KMS-11 (cell line): ENCODE measurements around the gene ADGRF4.
"Not testable (repeated sequence)": the region's sequence is repeated elsewhere in the genome, so short reads cannot be mapped to it uniquely, and the experiment has no call there.

Experiments used
- H2AFZ ChIP-seq: fragments of 200-600 bp; sonication (generic); 2 replicates; pipeline ENCODE4 v1.6.1; 2016; ENCODE audit warnings: antibody characterized with exemption, mixed run types, low read depth
- H3K27ac ChIP-seq: fragments of 200-600 bp; sonication (generic); 2 replicates; pipeline ENCODE4 v1.6.1; 2016; ENCODE audit warnings: mild to moderate bottlenecking, mixed run types
- H3K27me3 ChIP-seq: fragments of 200-600 bp; sonication (generic); 2 replicates; pipeline ENCODE4 v1.6.1; 2017; ENCODE audit warnings: mild to moderate bottlenecking, low read depth, mixed run types, moderate library complexity; ENCODE audit not compliant: insufficient read depth
- H3K36me3 ChIP-seq: fragments of 200-600 bp; sonication (generic); 2 replicates; pipeline ENCODE4 v1.6.1; 2017; ENCODE audit warnings: mild to moderate bottlenecking, mixed run types; ENCODE audit not compliant: insufficient read depth
- H3K4me1 ChIP-seq: fragments of 200-600 bp; sonication (generic); 2 replicates; pipeline ENCODE4 v1.6.1; 2016; ENCODE audit warnings: mild to moderate bottlenecking, low read depth, mixed run types; ENCODE audit not compliant: poor library complexity, severe bottlenecking
- H3K4me2 ChIP-seq: fragments of 200-600 bp; sonication (generic); 2 replicates; pipeline ENCODE4 v1.7.0; 2016; ENCODE audit warnings: mild to moderate bottlenecking, mixed run types
- H3K4me3 ChIP-seq: fragments of 200-600 bp; sonication (generic); IDR thresholded peaks from 2 replicates; pipeline ENCODE4 v1.6.1; 2017; ENCODE audit warnings: low read depth, low read length, mixed read lengths; ENCODE audit not compliant: insufficient read depth
- H3K79me2 ChIP-seq: fragments of 200-600 bp; sonication (generic); 2 replicates; pipeline ENCODE4 v1.6.1; 2016; ENCODE audit warnings: low read depth, mixed run types; ENCODE audit not compliant: insufficient read depth
- H3K9ac ChIP-seq: fragments of 200-600 bp; sonication (generic); 2 replicates; pipeline ENCODE4 v1.6.1; 2016; ENCODE audit warnings: mild to moderate bottlenecking, mixed run types
- H4K20me1 ChIP-seq: fragments of 200-600 bp; sonication (generic); 2 replicates; pipeline ENCODE4 v1.6.1; 2016; ENCODE audit warnings: mild to moderate bottlenecking, mixed run types; ENCODE audit not compliant: insufficient read depth
- TF ChIP-seq, protein P1 (sequence below): fragments of 200-600 bp; sonication (generic); conservative IDR thresholded peaks from 2 replicates; pipeline ENCODE4 v1.6.1; 2017; ENCODE audit warnings: low read depth, mild to moderate bottlenecking, antibody characterized with exemption, low read length, moderate library complexity, mixed read lengths

Gene ADGRF4

DNA sequence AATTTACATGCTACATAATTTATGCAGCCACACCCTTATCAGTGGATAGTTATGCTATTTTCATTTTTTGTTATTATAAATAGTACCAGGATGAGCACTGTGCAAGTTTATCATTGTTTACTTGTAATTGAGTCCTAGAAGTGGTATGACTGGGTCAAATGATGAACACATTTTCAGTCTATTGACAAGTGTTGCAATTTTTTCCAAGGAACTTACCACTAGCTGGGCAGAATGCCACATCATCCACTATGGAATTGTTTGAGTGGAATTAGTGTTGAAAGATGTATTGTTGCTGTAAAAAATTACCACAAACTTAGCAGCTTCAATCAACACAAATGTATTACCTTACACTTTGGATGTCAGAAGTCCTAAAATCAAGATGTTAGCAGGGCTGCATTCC, 45.4 kb downstream of the ADGRF4 start:
- H2AFZ ChIP-seq: no peak overlapping the region
- no peaks in the 10 kb centered on the region for H3K4me1 ChIP-seq
- H3K79me2 ChIP-seq: no peaks in the 10 kb centered on the region
- H3K27me3 ChIP-seq: no peaks in the 10 kb centered on the region
- H3K4me3 ChIP-seq: no peak overlapping the region
- H3K27ac ChIP-seq: no peak overlapping the region
- TF ChIP-seq, protein P1, sequence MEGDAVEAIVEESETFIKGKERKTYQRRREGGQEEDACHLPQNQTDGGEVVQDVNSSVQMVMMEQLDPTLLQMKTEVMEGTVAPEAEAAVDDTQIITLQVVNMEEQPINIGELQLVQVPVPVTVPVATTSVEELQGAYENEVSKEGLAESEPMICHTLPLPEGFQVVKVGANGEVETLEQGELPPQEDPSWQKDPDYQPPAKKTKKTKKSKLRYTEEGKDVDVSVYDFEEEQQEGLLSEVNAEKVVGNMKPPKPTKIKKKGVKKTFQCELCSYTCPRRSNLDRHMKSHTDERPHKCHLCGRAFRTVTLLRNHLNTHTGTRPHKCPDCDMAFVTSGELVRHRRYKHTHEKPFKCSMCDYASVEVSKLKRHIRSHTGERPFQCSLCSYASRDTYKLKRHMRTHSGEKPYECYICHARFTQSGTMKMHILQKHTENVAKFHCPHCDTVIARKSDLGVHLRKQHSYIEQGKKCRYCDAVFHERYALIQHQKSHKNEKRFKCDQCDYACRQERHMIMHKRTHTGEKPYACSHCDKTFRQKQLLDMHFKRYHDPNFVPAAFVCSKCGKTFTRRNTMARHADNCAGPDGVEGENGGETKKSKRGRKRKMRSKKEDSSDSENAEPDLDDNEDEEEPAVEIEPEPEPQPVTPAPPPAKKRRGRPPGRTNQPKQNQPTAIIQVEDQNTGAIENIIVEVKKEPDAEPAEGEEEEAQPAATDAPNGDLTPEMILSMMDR: no peak
- H3K9ac ChIP-seq: no peak overlapping the region
- H3K36me3 ChIP-seq: no peaks in the 10 kb centered on the region
- H4K20me1 ChIP-seq: no peaks in the 10 kb centered on the region
- no peak overlapping the region for H3K4me2 ChIP-seq

DNA sequence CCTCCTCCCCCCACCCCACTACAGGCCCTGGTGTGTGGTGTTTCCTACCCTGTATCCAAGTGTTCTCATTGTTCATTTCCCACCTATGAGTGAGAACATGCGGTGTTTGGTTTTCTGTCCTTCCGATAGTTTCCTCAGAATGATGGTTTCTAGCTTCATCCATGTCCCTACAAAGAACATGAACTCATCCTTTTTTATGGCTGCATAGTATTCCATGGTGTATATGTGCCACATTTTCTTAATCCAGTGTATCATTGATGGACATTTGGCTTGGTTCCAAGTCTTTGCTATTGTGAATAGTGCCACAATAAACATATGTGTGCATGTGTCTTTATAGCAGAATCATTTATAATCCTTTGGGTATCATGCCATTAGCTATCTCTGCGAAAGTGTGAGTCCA, 46.9 kb downstream of the ADGRF4 start:
- H3K79me2 ChIP-seq, H3K27ac ChIP-seq, H4K20me1 ChIP-seq, H3K36me3 ChIP-seq, H3K4me2 ChIP-seq, H3K4me3 ChIP-seq, H2AFZ ChIP-seq, H3K9ac ChIP-seq, H3K27me3 ChIP-seq, H3K4me1 ChIP-seq: not testable (repeated sequence)

DNA sequence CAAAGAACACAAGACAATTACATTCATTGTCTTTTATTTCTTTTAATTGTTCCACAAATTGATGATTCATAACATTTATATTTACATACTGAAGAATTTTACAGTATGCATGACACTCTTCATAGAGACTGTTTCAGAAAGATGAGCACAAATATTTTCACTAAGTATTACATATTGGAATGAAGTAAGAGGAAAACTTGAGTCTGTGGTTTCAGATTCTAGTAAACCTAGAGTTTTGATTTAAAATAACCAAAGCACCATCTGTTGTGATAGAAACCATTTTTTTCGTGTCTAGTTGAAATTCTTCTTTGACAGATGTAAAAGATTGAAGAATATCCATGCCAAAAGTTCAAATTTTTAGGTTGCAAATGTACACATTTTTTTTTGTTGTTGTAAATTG, 51.4 kb downstream of the ADGRF4 start:
- H2AFZ ChIP-seq: no peak overlapping the region
- H3K27me3 ChIP-seq: no peaks in the 10 kb centered on the region
- H3K4me1 ChIP-seq: peaks cover 5% of the 10 kb centered on the region
- no peaks in the 10 kb centered on the region for H3K79me2 ChIP-seq
- H3K4me3 ChIP-seq: no peak overlapping the region
- H3K36me3 ChIP-seq: no peaks in the 10 kb centered on the region
- no peak overlapping the region for H3K9ac ChIP-seq
- H3K27ac ChIP-seq: no peak overlapping the region
- TF ChIP-seq, protein P1: no peak
- no peak overlapping the region; the same call in 1 of the 2 replicates for H3K4me2 ChIP-seq
- H4K20me1 ChIP-seq: no peaks in the 10 kb centered on the region

DNA sequence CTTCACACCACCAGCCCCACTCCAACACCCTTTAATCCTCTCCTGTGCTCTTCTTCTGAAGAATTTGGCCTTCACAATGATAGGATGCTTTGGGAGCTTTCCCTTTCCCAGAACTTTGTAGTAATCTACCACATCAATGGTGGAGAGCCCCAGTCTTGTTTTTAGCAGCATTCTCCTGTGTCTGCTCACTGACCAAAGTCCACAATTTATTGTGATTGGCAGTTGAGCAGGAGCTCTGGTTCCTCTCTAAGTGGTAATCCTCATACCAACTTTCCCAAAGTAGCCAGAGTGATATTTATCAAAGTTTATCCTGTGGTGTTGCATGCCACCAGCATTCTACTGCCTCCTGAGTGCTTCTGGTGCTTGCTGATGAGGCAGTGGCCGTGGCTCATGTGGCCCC, 54.4 kb downstream of the ADGRF4 start:
- Histone ChIP-seq H2AFZ (no peak overlapping the region), H3K79me2 (no peaks in the 10 kb centered on the region), H3K4me2 (no peak overlapping the region), H3K4me1 (peaks cover 5% of the 10 kb centered on the region), H3K27ac (no peak overlapping the region), H3K36me3 (no peaks in the 10 kb centered on the region), H3K27me3 (no peaks in the 10 kb centered on the region), H3K9ac (no peak overlapping the region), H3K4me3 (no peak overlapping the region), H4K20me1 (no peaks in the 10 kb centered on the region)
- TF ChIP-seq, protein P1: no peak

DNA sequence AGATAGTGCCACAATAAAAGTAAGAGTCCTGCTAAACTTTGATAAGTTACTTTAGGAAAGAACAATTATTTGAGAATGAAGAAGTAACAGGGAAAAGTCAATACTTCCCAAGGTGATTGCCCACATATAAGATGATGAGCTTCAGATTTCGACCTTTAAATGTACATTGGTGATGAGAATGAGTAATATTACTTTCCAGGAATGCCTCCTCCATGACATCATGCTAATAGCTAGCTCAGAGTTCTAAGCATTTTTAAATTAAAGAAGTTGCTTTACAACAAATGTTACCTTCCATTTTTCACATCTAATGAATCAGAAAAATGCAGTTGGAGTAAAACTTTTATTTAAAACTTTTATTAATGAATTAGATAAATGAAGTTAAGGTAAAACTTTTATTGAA, 61.0 kb downstream of the ADGRF4 start:
- no peak overlapping the region for H2AFZ ChIP-seq
- H3K36me3 ChIP-seq: no peaks in the 10 kb centered on the region
- H3K4me3 ChIP-seq: no peak overlapping the region
- no peak overlapping the region for H3K27ac ChIP-seq
- TF ChIP-seq, protein P1: no peak
- no peak overlapping the region for H3K9ac ChIP-seq
- H4K20me1 ChIP-seq: no peaks in the 10 kb centered on the region
- H3K27me3 ChIP-seq: no peaks in the 10 kb centered on the region
- H3K4me1 ChIP-seq: no peaks in the 10 kb centered on the region
- H3K79me2 ChIP-seq: no peaks in the 10 kb centered on the region
- no peak overlapping the region for H3K4me2 ChIP-seq
